ENCODE data around the gene KIF19. TPM values are rescaled to one million over a fixed set of nuclear protein-coding genes. Genes with fewer than 3 reads are reported as not detected.
A peak's percentile ranks its signal among the peaks of the same experiment; 100 is the strongest.

KIF19 gene
- total and polyA plus RNA-seq, 2 of the 8 experiments (the other 6 are each of a cell fraction or from before 2014, with no cell fraction given), result 0.52 to 0.77 TPM

- ChIA-PET CTCF (ENCODE audit: partially characterized antibody) (interaction anchor here (0.6 to 3.3 kb wide), 12 partner anchors 8 to 133 kb away, joined by 3 to 13 read pairs (median 4); no protein-coding TSS in a partner anchor), POLR2A (ENCODE audit: partially characterized antibody) (interaction anchor here (1.3 kb wide), 1 partner anchor 9 kb away, joined by 3 read pairs; no protein-coding TSS in a partner anchor)
- Histone ChIP-seq H2AFZ (ENCODE audit: low read length) (no peak overlapping the region), H3K4ac (replicated peaks; ENCODE audit: insufficient read length, low read depth, low read length) (no peak overlapping the region), H3K4me3 (ENCODE audit: extremely low read depth in 1 of 4, insufficient read depth in 2 of 4, low read depth in 3 of 4, low read length in 4 of 4) (no peak overlapping the region), H2BK15ac (ENCODE audit: low read length) (0 out of 2 replicates have a peak overlapping the region, but pooled peaks have one; percentile 61), H4K5ac (ENCODE audit: insufficient read length, low read depth, low read length) (no peak overlapping the region), H3K14ac (ENCODE audit: insufficient read length) (no peak overlapping the region), H3K79me1 (ENCODE audit: low read depth, low read length) (no peaks in the 10 kb centered on the region), H3K9ac (replicated peaks in 1 of 4; ENCODE audit: extremely low read depth in 1 of 4, low read depth in 3 of 4, low read length in 3 of 4) (no peak overlapping the region), H2BK5ac (ENCODE audit: low read depth, low read length) (no peak overlapping the region), H3K23me2 (ENCODE audit: low read depth, low read length) (peaks cover 2% of the 10 kb centered on the region; the same call in 1 of the 2 replicates), H2BK120ac (replicated peaks; ENCODE audit: low read depth, low read length) (no peak overlapping the region), H4K91ac (replicated peaks; ENCODE audit: insufficient read length, low read length) (no peak overlapping the region), H2BK20ac (ENCODE audit: low read length) (no peak overlapping the region), H4K20me1 (replicated peaks in 1 of 2; ENCODE audit: control insufficient read depth in 1 of 2, insufficient read depth in 2 of 2, low read length in 2 of 2) (peaks cover 0 to 3% of the 10 kb centered on the region in 2 experiments), H2AK5ac (ENCODE audit: low read depth, low read length) (no peak overlapping the region), H3K27me3 (replicated peaks in 1 of 4; ENCODE audit: control insufficient read depth in 3 of 4, extremely low read depth in 1 of 4, insufficient read depth in 3 of 4, low read length in 3 of 4) (peaks cover 16 to 49% (median 33%) of the 10 kb centered on the region in 4 experiments), H4K8ac (ENCODE audit: extremely low read depth, insufficient read depth, low read length) (no peak overlapping the region), H3K4me1 (replicated peaks in 1 of 4; ENCODE audit: control insufficient read depth in 3 of 4, insufficient read depth in 4 of 4, low read length in 3 of 4) (peaks cover 0 to 8% (median 6%) of the 10 kb centered on the region in 4 experiments; a peak in 5 of 7 replicates), H3K4me2 (ENCODE audit: insufficient read depth in 1 of 2, low read depth in 2 of 2, low read length in 2 of 2) (no peak overlapping the region; a peak in 1 of 4 replicates), H3K9me3 (ENCODE audit: insufficient read depth in 2 of 2, low read depth in 1 of 2, low read length in 1 of 2) (no peaks in the 10 kb centered on the region), H2BK12ac (ENCODE audit: low read depth, low read length) (no peak overlapping the region), H3K23ac (ENCODE audit: insufficient read length) (no peak overlapping the region), H3K36me3 (ENCODE audit: control insufficient read depth in 2 of 4, insufficient read depth in 4 of 4, low read length in 3 of 4) (peaks cover 0 to 10% (median 0%) of the 10 kb centered on the region in 4 experiments; a peak in 1 of 8 replicates), H3K56ac (replicated peaks; ENCODE audit: insufficient read length, low read depth, low read length) (no peak overlapping the region), H3K27ac (ENCODE audit: low read depth, low read length) (no peak overlapping the region), H3K79me2 (ENCODE audit: control insufficient read depth in 1 of 2, insufficient read depth in 2 of 2, low read length in 2 of 2) (no peaks in the 10 kb centered on the region), H3K18ac (ENCODE audit: extremely low read depth, low read length) (no peak overlapping the region)
- WGBS, 2 experiments (ENCODE audit: extremely low coverage in 1 of 2, insufficient coverage in 1 of 2, insufficient read length in 1 of 2, insufficient replicate concordance in 2 of 2, low coverage in 1 of 2, low lambda C conversion rate in 2 of 2, missing lambda C conversion rate in 1 of 2), result 91% methylated on average over 9 of the region's 10 CpGs; no CpG with 5 or more reads in 1 of the 2 experiments
- no peak for FAIRE-seq
- no peak for DNase-seq (ENCODE audit: low read depth in 1 of 2, low spot score in 2 of 2)
- TF ChIP-seq SAP30 (IDR thresholded peaks at IDR 0.05; ENCODE audit: insufficient read depth, insufficient replicate concordance, low read length), result no peak
- no peak for TF ChIP-seq KDM4A (IDR thresholded peaks at IDR 0.05; ENCODE audit: low read depth, low read length, severe bottlenecking)
- TF ChIP-seq SUZ12 (IDR thresholded peaks at IDR 0.05; ENCODE audit: low read length), result no peak
- TF ChIP-seq JUND (IDR thresholded peaks at IDR 0.05; ENCODE audit: low read length), result no peak
- TF ChIP-seq RNF2 (IDR thresholded peaks at IDR 0.05; ENCODE audit: borderline replicate concordance, low read depth, low read length, missing control alignments, poor library complexity, severe bottlenecking), result no peak
- TF ChIP-seq MAFK (IDR thresholded peaks at IDR 0.05; ENCODE audit: low read depth, low read length), result no peak
- TF ChIP-seq CTBP2 (IDR thresholded peaks at IDR 0.05; ENCODE audit: borderline replicate concordance, insufficient read depth, insufficient read length, low read length), result no peak
- TF ChIP-seq RFX5 (IDR thresholded peaks at IDR 0.05; ENCODE audit: borderline replicate concordance, low read depth, low read length), result no peak
- no peak for TF ChIP-seq CBX8 (IDR thresholded peaks at IDR 0.05; ENCODE audit: borderline replicate concordance, low read depth, low read length)
- no peak for TF ChIP-seq RAD21 (IDR thresholded peaks at IDR 0.05 in 1 of 2, conservative IDR thresholded peaks at IDR 0.05 in 1 of 2; ENCODE audit: low read depth in 2 of 2, low read length in 2 of 2)
- no peak for TF ChIP-seq RXRA (IDR thresholded peaks at IDR 0.05; ENCODE audit: insufficient read depth, low read depth, low read length)
- no peak for TF ChIP-seq TAF1 (IDR thresholded peaks at IDR 0.05; ENCODE audit: low read depth, low read length)
Measured at GRCh38 chr17:74354561-74354960, 28.5 kb downstream of the KIF19 start.

Measured in H1 (cell line).